NCI-H187 treated with DMSO at 0.1 percent for 48 hours (cell line): ENCODE measurements around the gene ATF6.

Experiments used
- DNase-seq: peaks from one replicate; lab custom pipeline; 2025; lab: John Stamatoyannopoulos, UW

ATF6 gene

GRCh38 chr1:161900160-161900559 is 134.0 kb downstream of the ATF6 start:
- no peak for DNase-seq

- DNase-seq = no peak
These were observed 136.1 kb downstream of the ATF6 start for GRCh38 chr1:161902182-161902581.

GRCh38 chr1:161905269-161905884 is 139.3 kb downstream of the ATF6 start:
- DNase-seq = no peak

GRCh38 chr1:161907265-161907664 is 141.1 kb downstream of the ATF6 start:
- DNase-seq = no peak

- no peak for DNase-seq
These were observed 142.1 kb downstream of the ATF6 start for GRCh38 chr1:161908264-161908663.

GRCh38 chr1:161910604-161911003 is 144.5 kb downstream of the ATF6 start:
- DNase-seq = no peak

- no peak for DNase-seq
These were observed 147.5 kb downstream of the ATF6 start for GRCh38 chr1:161913482-161914140.

- no peak for DNase-seq
These were observed 148.5 kb downstream of the ATF6 start for GRCh38 chr1:161914595-161914994.

- no peak for DNase-seq
These were observed 149.0 kb downstream of the ATF6 start for GRCh38 chr1:161915051-161915503.

- DNase-seq = no peak
These were observed 149.9 kb downstream of the ATF6 start for GRCh38 chr1:161915978-161916377.

GRCh38 chr1:161919229-161919628 is 153.1 kb downstream of the ATF6 start:
- DNase-seq = no peak

GRCh38 chr1:161921491-161921890 is 155.4 kb downstream of the ATF6 start:
- DNase-seq = no peak

GRCh38 chr1:161921990-161922389 is 155.9 kb downstream of the ATF6 start:
- DNase-seq = no peak

- DNase-seq = no peak
These were observed 161.9 kb downstream of the ATF6 start for GRCh38 chr1:161928056-161928455.

- DNase-seq = no peak
These were observed 163.0 kb downstream of the ATF6 start for GRCh38 chr1:161929137-161929536.

- no peak for DNase-seq
These were observed 163.9 kb downstream of the ATF6 start for GRCh38 chr1:161930064-161930463.

- DNase-seq = no peak
These were observed 166.5 kb downstream of the ATF6 start for GRCh38 chr1:161932668-161933067.

GRCh38 chr1:161933592-161934588 is 167.8 kb downstream of the ATF6 start:
- peak; percentile 88 for DNase-seq

GRCh38 chr1:161935264-161935663 is 169.1 kb downstream of the ATF6 start:
- no peak for DNase-seq

GRCh38 chr1:161936786-161937185 is 170.7 kb downstream of the ATF6 start:
- no peak for DNase-seq

- DNase-seq = no peak
These were observed 174.9 kb downstream of the ATF6 start for GRCh38 chr1:161940866-161941591.
